ENCODE results near the gene NCR3LG1. TPM values are rescaled to one million over a fixed set of nuclear protein-coding genes. Genes with fewer than 3 reads are reported as not detected.

The NCR3LG1 gene
- total and polyA plus RNA-seq, 9 of the 15 experiments (the other 6 are each of a cell fraction or from before 2014, with no cell fraction given), result 4.1 to 39.8 (median 25.1) TPM

- TF ChIP-seq MLLT1 (IDR thresholded peaks at IDR 0.05), result peak in 1 of 2 experiments; percentile 84; a peak in 1 of 4 replicates
- no peak for TF ChIP-seq TSHZ1 (CRISPR knock-in tag; IDR thresholded peaks at IDR 0.05)
- TF ChIP-seq PHF8 (IDR thresholded peaks at IDR 0.05; ENCODE audit: borderline replicate concordance, low read length), result peak; percentile 80; the same call in 1 of the 2 replicates
- TF ChIP-seq ETV1 (tag; conservative IDR thresholded peaks at IDR 0.05; ENCODE audit: low read depth), result peak; percentile 77
- TF ChIP-seq UBTF (IDR thresholded peaks at IDR 0.05; ENCODE audit: borderline replicate concordance in 1 of 2, low read depth in 2 of 2, low read length in 2 of 2), result peak; percentile 94 to 95
- TF ChIP-seq ZNF121 (CRISPR knock-in tag; conservative IDR thresholded peaks at IDR 0.05), result no peak
- peak; percentile 65 for TF ChIP-seq CCNT2 (IDR thresholded peaks at IDR 0.05; ENCODE audit: borderline replicate concordance, extremely low read depth, insufficient read length, low read depth, low read length)
Observed at GRCh38 chr11:17352950-17353820, 1.6 kb downstream of the NCR3LG1 start (continued).

Data from K562 (cell line).